ENCODE results near the gene OR7G2.

Gene OR7G2

GRCh38 chr19:9107375-9107774 lies at the start of gene OR7G2:
Gene OR7G2 (minus strand): TSS chr19:9107475. CDS start chr19:9103243, 4,232 bp downstream.
- Mint-ChIP-seq H3K4me3 (no peak within 1 kb of the TSS), H3K27me3 (peaks cover 18 to 37% of the 10 kb centered on the region in 2 donors), H3K4me1 (no peaks in the 10 kb centered on the region), H3K36me3 (no peaks in the 10 kb centered on the region), H3K27ac (no peak within 1 kb of the TSS), H3K9me3 (no peaks in the 10 kb centered on the region)
- ATAC-seq (replicated peaks) = no peak
- DNase-seq = no peak

GRCh38 chr19:9156304-9156703 lies 49.0 kb upstream of the OR7G2 start:
- Mint-ChIP-seq H3K27ac (peak overlapping the region; percentile 89), H3K9me3 (peaks cover under 1 to 12% of the 10 kb centered on the region in 2 donors), H3K27me3 (no peaks in the 10 kb centered on the region), H3K4me1 (peaks cover 31 to 46% of the 10 kb centered on the region in 2 donors), H3K36me3 (peaks cover 80 to 99% of the 10 kb centered on the region in 2 donors), H3K4me3 (peak overlapping the region in 1 of 2 donors; percentile 37)
- no peak for DNase-seq
- ATAC-seq (replicated peaks) = peak; percentile 87 to 93

GRCh38 chr19:9155591-9155990 lies 48.3 kb upstream of the OR7G2 start:
- Mint-ChIP-seq H3K4me1 (peaks cover 35 to 53% of the 10 kb centered on the region in 2 donors), H3K4me3 (peak overlapping the region; percentile 20 to 23), H3K27me3 (no peaks in the 10 kb centered on the region), H3K36me3 (peaks cover 79 to 99% of the 10 kb centered on the region in 2 donors), H3K9me3 (peaks cover 7 to 10% of the 10 kb centered on the region in 2 donors), H3K27ac (peak overlapping the region; percentile 89)
- peak; percentile 53 to 75 for ATAC-seq (replicated peaks)
- no peak for DNase-seq

DNA sequence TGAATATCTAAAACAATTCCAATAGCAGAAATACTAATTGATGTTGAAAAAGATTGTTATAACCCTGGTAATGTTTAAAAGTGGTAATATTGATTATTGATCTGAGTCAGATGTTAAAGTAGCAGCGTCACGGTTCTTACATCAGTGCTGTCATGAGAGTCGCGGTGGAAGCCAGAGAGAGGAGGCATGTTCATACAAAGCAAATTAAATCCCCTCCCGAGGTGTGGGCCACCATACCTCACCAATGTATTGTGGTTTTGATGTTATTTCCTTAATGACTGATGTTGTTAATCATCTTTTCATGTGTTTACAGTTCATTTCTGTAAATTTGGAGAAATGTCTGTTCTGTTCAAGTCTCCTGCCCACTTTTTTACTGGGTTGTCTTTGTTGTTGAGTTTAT lies 44.1 kb upstream of the OR7G2 start:
- no peaks in the 10 kb centered on the region for H3K27me3 Mint-ChIP-seq
- H3K9me3 Mint-ChIP-seq = peaks cover 7 to 9% of the 10 kb centered on the region in 2 donors
- H3K36me3 Mint-ChIP-seq = peaks cover 82 to 94% of the 10 kb centered on the region in 2 donors
- peaks cover 52 to 78% of the 10 kb centered on the region in 2 donors for H3K4me1 Mint-ChIP-seq
- DNase-seq (no peak), ATAC-seq (replicated peaks) (no peak)
- no peak overlapping the region for H3K4me3 Mint-ChIP-seq
- no peak overlapping the region for H3K27ac Mint-ChIP-seq

GRCh38 chr19:9150650-9151049 lies 43.4 kb upstream of the OR7G2 start:
- DNase-seq (no peak), ATAC-seq (replicated peaks) (no peak)
- Mint-ChIP-seq H3K4me3 (no peak overlapping the region), H3K27ac (no peak overlapping the region), H3K36me3 (peaks cover 81 to 89% of the 10 kb centered on the region in 2 donors), H3K27me3 (no peaks in the 10 kb centered on the region), H3K9me3 (peaks cover 8 to 10% of the 10 kb centered on the region in 2 donors), H3K4me1 (peaks cover 44 to 73% of the 10 kb centered on the region in 2 donors)

GRCh38 chr19:9149997-9150396 lies 42.7 kb upstream of the OR7G2 start:
- Mint-ChIP-seq H3K4me1 (peaks cover 38 to 69% of the 10 kb centered on the region in 2 donors), H3K27me3 (no peaks in the 10 kb centered on the region), H3K4me3 (no peak overlapping the region), H3K27ac (no peak overlapping the region), H3K36me3 (peaks cover 83 to 89% of the 10 kb centered on the region in 2 donors), H3K9me3 (peaks cover 10 to 14% of the 10 kb centered on the region in 2 donors)
- no peak for DNase-seq
- ATAC-seq (replicated peaks) = no peak

DNA sequence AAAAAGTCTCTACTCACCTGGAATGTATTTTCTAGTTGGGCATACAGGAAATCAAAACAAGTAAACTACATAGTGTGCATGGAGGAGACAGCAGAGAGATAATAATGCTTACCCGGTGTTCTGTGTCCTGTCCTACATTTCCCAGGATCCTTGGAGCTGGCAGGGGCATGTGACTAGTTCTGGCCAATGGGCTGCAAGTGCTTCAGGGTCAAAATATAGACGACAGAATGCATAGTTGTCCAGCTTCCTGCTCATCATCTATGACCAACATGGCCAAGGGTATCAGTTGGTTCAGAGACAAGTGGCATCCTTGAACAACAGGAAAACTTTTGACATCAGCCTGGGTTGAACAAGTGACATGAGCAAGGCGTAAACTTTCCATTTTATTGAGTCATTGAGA lies 41.4 kb upstream of the OR7G2 start:
- Mint-ChIP-seq H3K9me3 (peaks cover 13 to 20% of the 10 kb centered on the region in 2 donors), H3K36me3 (peaks cover 85 to 89% of the 10 kb centered on the region in 2 donors), H3K27me3 (no peaks in the 10 kb centered on the region), H3K27ac (peak overlapping the region; percentile 59), H3K4me1 (peaks cover 30 to 66% of the 10 kb centered on the region in 2 donors), H3K4me3 (no peak overlapping the region)
- DNase-seq (no peak), ATAC-seq (replicated peaks) (no peak)

DNA sequence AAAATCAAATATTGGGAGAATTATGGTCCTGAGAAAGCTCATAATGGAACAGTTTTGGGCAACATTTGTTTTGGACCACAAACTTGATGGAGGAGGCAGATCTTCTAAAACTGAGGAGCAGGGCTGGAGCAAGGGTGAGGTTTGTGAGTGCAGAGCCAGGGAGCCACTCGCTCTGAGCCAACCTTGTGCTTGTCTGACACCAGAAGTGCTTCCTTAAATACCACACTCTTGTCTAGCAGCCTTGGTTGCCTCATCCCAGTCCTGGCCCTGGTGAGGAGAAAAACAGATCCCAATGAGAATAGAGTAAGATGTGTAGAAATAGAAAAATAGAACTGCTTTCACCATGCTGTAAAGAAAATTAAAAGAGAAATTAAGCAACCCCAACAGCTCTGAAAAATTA lies 39.6 kb upstream of the OR7G2 start:
- Mint-ChIP-seq H3K27me3 (no peaks in the 10 kb centered on the region), H3K4me1 (peaks cover 29 to 68% of the 10 kb centered on the region in 2 donors), H3K27ac (no peak overlapping the region), H3K9me3 (peaks cover 9 to 20% of the 10 kb centered on the region in 2 donors), H3K4me3 (no peak overlapping the region), H3K36me3 (peaks cover 79 to 85% of the 10 kb centered on the region in 2 donors)
- DNase-seq (no peak), ATAC-seq (replicated peaks) (no peak)

- no peaks in the 10 kb centered on the region for H3K27me3 Mint-ChIP-seq
- H3K4me3 Mint-ChIP-seq = no peak overlapping the region
- ATAC-seq (replicated peaks) (no peak), DNase-seq (no peak)
- H3K4me1 Mint-ChIP-seq = peaks cover 25 to 65% of the 10 kb centered on the region in 2 donors
- H3K27ac Mint-ChIP-seq = peak overlapping the region; percentile 20
- H3K36me3 Mint-ChIP-seq = peaks cover 62 to 66% of the 10 kb centered on the region in 2 donors
- H3K9me3 Mint-ChIP-seq = peaks cover 9 to 13% of the 10 kb centered on the region in 2 donors
Observed at GRCh38 chr19:9144920-9145319, 37.6 kb upstream of the OR7G2 start.

DNA sequence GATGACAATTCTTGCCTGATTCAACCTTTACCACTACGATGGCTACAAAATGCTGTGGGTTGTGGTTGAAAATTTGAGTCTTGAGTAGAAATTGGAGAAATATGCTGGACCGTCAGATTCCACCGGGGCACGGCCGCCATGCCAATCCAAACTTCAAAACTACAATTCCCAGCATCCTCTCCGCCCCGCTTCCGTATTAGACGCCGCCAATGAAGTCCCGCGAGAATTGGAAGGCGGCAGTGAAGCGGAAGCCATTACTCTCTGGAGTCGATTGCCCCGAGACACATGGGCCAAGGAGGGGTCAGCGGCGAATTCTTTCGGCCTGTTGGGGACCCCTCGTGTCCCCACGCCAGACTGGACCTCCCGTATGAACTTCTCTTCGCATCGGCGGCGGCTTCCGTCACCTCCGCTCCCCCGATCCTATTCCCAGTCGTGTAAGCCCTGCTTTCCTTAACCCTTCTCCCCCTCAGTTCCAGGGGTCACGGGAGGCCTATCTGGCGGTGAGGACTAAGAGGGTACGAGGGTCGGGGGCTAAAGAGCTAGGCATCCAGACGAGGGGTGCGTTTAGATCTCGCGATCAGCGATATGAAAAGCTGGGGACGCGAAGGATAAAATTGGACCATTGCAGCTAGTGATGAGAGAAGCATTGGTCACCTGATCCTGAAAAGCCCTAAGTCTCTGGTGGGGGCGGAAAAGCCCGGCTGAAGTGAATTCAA lies 33.0 kb upstream of the OR7G2 start, which contains the start of gene ZNF317:
Gene ZNF317 (plus strand): TSS at position 239 of the 716 bp plus-strand sequence. CDS start 15,620 bp downstream, outside the sequence.
- H3K27ac Mint-ChIP-seq = peak within 1 kb of the TSS; percentile 99
- peak; percentile 87 for DNase-seq
- peaks cover 9 to 44% of the 10 kb centered on the region in 2 donors for H3K4me1 Mint-ChIP-seq
- H3K27me3 Mint-ChIP-seq = no peaks in the 10 kb centered on the region
- H3K36me3 Mint-ChIP-seq = peaks cover 25 to 30% of the 10 kb centered on the region in 2 donors
- peak; percentile 94 to 96 for ATAC-seq (replicated peaks)
- H3K9me3 Mint-ChIP-seq = peaks cover 4 to 6% of the 10 kb centered on the region in 2 donors
- peak within 1 kb of the TSS; percentile 96 to 99 for H3K4me3 Mint-ChIP-seq

DNA sequence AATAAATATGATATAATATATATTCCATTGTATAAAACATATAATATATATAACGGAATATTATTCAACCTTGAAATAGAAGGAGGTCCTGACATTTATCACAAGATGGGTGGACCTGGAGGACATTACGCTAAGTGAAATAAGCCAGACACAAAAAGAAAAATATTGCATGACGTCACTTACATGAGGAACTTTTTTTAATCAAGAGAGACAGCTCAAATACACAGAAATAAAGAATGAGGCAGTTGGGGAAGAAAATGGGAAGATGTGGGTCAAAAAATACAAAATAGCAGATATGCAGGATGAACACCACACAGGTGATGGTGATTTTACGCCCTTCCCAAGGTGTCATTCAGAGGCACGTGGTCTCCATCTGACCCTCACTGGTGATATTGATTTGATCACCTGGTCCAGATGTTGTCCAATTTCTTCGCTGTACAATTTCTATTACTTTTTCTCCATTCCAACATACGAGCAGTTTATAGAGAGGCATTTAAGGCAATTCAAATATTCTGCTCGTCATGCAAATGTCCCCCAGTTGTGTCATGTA lies 32.4 kb upstream of the OR7G2 start:
- peaks cover 2 to 4% of the 10 kb centered on the region in 2 donors for H3K9me3 Mint-ChIP-seq
- H3K27me3 Mint-ChIP-seq = no peaks in the 10 kb centered on the region
- peak; percentile 5 to 6 for ATAC-seq (replicated peaks)
- peak overlapping the region; percentile 96 to 99 for H3K4me3 Mint-ChIP-seq
- DNase-seq = no peak
- peaks cover 19 to 24% of the 10 kb centered on the region in 2 donors for H3K36me3 Mint-ChIP-seq
- peak overlapping the region; percentile 99 for H3K27ac Mint-ChIP-seq
- H3K4me1 Mint-ChIP-seq = peaks cover 9 to 41% of the 10 kb centered on the region in 2 donors

DNA sequence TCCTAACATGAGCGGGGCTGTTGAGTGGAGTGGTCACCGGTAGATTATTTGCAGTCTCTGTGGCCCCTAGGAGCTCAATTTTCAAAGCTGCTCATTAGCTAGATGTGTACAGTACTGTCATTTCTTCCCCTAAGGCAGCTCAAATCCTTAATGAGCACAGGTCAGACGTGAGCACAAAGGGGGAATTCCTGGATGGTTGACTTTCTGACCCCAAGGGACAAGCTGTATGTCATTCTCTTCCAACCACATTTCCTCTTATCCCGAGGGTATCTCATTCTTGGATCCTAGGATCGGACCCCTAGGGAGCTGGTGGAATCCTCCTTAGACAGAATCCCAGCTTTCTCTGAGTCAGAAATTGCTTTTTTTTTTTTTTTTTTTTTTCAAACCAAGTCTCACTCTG lies 25.1 kb upstream of the OR7G2 start:
- ATAC-seq (replicated peaks) (peak in 1 of 2 donors; percentile 39), DNase-seq (no peak)
- no peaks in the 10 kb centered on the region for H3K36me3 Mint-ChIP-seq
- H3K4me3 Mint-ChIP-seq = no peak overlapping the region
- H3K4me1 Mint-ChIP-seq = peaks cover 8 to 18% of the 10 kb centered on the region in 2 donors
- H3K27me3 Mint-ChIP-seq = peaks cover 3 to 8% of the 10 kb centered on the region in 2 donors
- no peaks in the 10 kb centered on the region for H3K9me3 Mint-ChIP-seq
- H3K27ac Mint-ChIP-seq = no peak overlapping the region

DNA sequence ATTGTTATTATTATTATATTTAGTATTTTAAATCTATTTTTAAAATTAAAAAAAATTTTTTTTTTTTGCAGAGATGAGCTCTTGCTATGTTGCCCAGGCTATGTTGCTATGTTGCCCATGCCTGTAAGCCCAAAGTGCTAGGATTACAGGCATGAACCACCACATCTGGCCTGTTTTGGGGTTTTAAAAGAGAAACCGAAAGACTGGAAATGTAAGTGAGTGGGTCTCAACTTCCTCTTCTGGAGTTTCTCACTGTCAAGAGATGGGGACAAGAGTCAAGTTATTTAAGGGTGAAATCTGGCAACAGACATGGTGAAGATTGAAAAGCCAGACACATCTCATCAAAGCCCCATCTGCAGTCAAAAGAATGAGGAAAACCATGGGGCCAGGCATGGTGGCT lies 23.7 kb upstream of the OR7G2 start:
- H3K36me3 Mint-ChIP-seq = no peaks in the 10 kb centered on the region
- ATAC-seq (replicated peaks) (peak; percentile 87 to 94), DNase-seq (no peak)
- H3K4me1 Mint-ChIP-seq = peaks cover 11 to 12% of the 10 kb centered on the region in 2 donors
- no peak overlapping the region for H3K4me3 Mint-ChIP-seq
- peaks cover 18 to 23% of the 10 kb centered on the region in 2 donors for H3K27me3 Mint-ChIP-seq
- peak overlapping the region; percentile 85 for H3K27ac Mint-ChIP-seq
- no peaks in the 10 kb centered on the region for H3K9me3 Mint-ChIP-seq

GRCh38 chr19:9128171-9128570 lies 20.9 kb upstream of the OR7G2 start:
- H3K4me1 Mint-ChIP-seq = peaks cover 11 to 12% of the 10 kb centered on the region in 2 donors
- no peaks in the 10 kb centered on the region for H3K36me3 Mint-ChIP-seq
- H3K4me3 Mint-ChIP-seq = no peak overlapping the region
- DNase-seq = no peak
- ATAC-seq (replicated peaks) = no peak
- no peak overlapping the region for H3K27ac Mint-ChIP-seq
- no peaks in the 10 kb centered on the region for H3K9me3 Mint-ChIP-seq
- H3K27me3 Mint-ChIP-seq = peaks cover 25 to 35% of the 10 kb centered on the region in 2 donors
